Thymus (tissue), 11 donors: Measurements from ENCODE around the gene CLIC4. TPM values are rescaled to one million over a fixed set of nuclear protein-coding genes. Genes with fewer than 3 reads are reported as not detected.
"Not testable (repeated sequence)": the region's sequence is repeated elsewhere in the genome, so short reads cannot be mapped to it uniquely, and the experiment has no call there.

Experiments
- DNase-seq, 9 donors: peaks; one replicate each; pipeline ENCODE4 v3.0.0-alpha.2; 2013; ENCODE audit warnings: low spot score in 9 of 9, low read depth in 6 of 9, missing footprints in 1 of 9
- H3K27ac ChIP-seq, 2 donors: one replicate each; pipeline ENCODE4 v1.5.1; 2013; ENCODE audit warnings: control low read depth in 1 of 2, low read depth in 1 of 2, low read length in 1 of 2, mild to moderate bottlenecking in 1 of 2, moderate library complexity in 1 of 2
- H3K27me3 ChIP-seq, 2 donors: one replicate each; pipeline ENCODE4 v1.5.1; 2013; ENCODE audit warnings: low read length in 1 of 2; ENCODE audit not compliant: control insufficient read depth in 2 of 2, insufficient read depth in 1 of 2
- H3K36me3 ChIP-seq, 2 donors: one replicate each; pipeline ENCODE4 v1.5.1; 2013; ENCODE audit warnings: low read length in 1 of 2, mild to moderate bottlenecking in 1 of 2, moderate library complexity in 1 of 2; ENCODE audit not compliant: control insufficient read depth in 2 of 2, insufficient read depth in 2 of 2
- H3K4me1 ChIP-seq, 2 donors: one replicate each; pipeline ENCODE4 v1.5.1; 2013; ENCODE audit warnings: low read length in 2 of 2; ENCODE audit not compliant: control insufficient read depth in 2 of 2, insufficient read depth in 2 of 2
- H3K4me3 ChIP-seq, 2 donors: one replicate each; pipeline ENCODE4 v1.5.1; 2013; ENCODE audit warnings: low read length in 2 of 2, control low read depth in 1 of 2, mild to moderate bottlenecking in 1 of 2
- H3K9me3 ChIP-seq, 2 donors: one replicate each; pipeline ENCODE4 v1.5.1; 2013; ENCODE audit warnings: low read length in 1 of 2, mild to moderate bottlenecking in 1 of 2; ENCODE audit not compliant: control insufficient read depth in 2 of 2, insufficient read depth in 1 of 2
- WGBS: extraction: QIAGEN DNeasy Blood & Tissue Kit; methylation state at CpG from one replicate; pipeline ENCODE4 v1.1.7; 2013; 5-methylcytosine and 5-hydroxymethylcytosine counted together
- polyA plus RNA-seq: library from polyadenylated mRNA; stranded (reverse); fragments of 200-250 nt; gene quantifications from one replicate; pipeline ENCODE4 v1.2.3, GENCODE V29; 2013
- total RNA-seq: library from RNA; stranded (reverse); fragments of 120-200 nt; gene quantifications from one replicate; pipeline ENCODE4 v1.2.4, GENCODE V29; 2013
- donor health status: healthy.

The CLIC4 gene
- total and polyA plus RNA-seq, 2 donors: 29.9 to 96.5 TPM

- H3K27me3 ChIP-seq: no peaks in the 10 kb centered on the region
- H3K36me3 ChIP-seq: no peaks in the 10 kb centered on the region
- H3K9me3 ChIP-seq: no peaks in the 10 kb centered on the region
- no peak overlapping the region for H3K4me3 ChIP-seq
- H3K27ac ChIP-seq: no peak overlapping the region
- 87% methylated on average over 1 of the region's 1 CpG for WGBS
- no peaks in the 10 kb centered on the region for H3K4me1 ChIP-seq
- no peak for DNase-seq
Measured at GRCh38 chr1:24881034-24881433, 135.8 kb downstream of the CLIC4 start.

- H3K9me3 ChIP-seq: no peaks in the 10 kb centered on the region
- no peak overlapping the region for H3K4me3 ChIP-seq
- no peak for DNase-seq
- no peak overlapping the region for H3K27ac ChIP-seq
- H3K4me1 ChIP-seq: no peaks in the 10 kb centered on the region
- no peaks in the 10 kb centered on the region for H3K27me3 ChIP-seq
- H3K36me3 ChIP-seq: no peaks in the 10 kb centered on the region
Measured at GRCh38 chr1:24884751-24885150, 139.5 kb downstream of the CLIC4 start.

GRCh38 chr1:24886241-24886640 lies 141.0 kb downstream of the CLIC4 start:
- no peaks in the 10 kb centered on the region for H3K36me3 ChIP-seq
- DNase-seq: no peak
- no peaks in the 10 kb centered on the region for H3K27me3 ChIP-seq
- WGBS: 100% methylated on average over 1 of the region's 1 CpG
- no peak overlapping the region for H3K4me3 ChIP-seq
- H3K9me3 ChIP-seq: no peaks in the 10 kb centered on the region
- H3K27ac ChIP-seq: no peak overlapping the region
- H3K4me1 ChIP-seq: no peaks in the 10 kb centered on the region

- H3K36me3 ChIP-seq: no peaks in the 10 kb centered on the region
- no peaks in the 10 kb centered on the region for H3K27me3 ChIP-seq
- no peak overlapping the region for H3K27ac ChIP-seq
- 99% methylated on average over 9 of the region's 9 CpGs for WGBS
- H3K4me3 ChIP-seq: no peak overlapping the region
- H3K4me1 ChIP-seq: no peaks in the 10 kb centered on the region
- DNase-seq: no peak
- H3K9me3 ChIP-seq: peaks cover 0 to 8% of the 10 kb centered on the region in 2 donors
Measured at GRCh38 chr1:24888061-24888970, 143.1 kb downstream of the CLIC4 start.

GRCh38 chr1:24888971-24889676 lies 143.9 kb downstream of the CLIC4 start:
- Histone ChIP-seq H3K9me3 (peaks cover 0 to 8% of the 10 kb centered on the region in 2 donors), H3K27ac (no peak overlapping the region), H3K4me3 (no peak overlapping the region), H3K27me3 (no peaks in the 10 kb centered on the region), H3K36me3 (no peaks in the 10 kb centered on the region), H3K4me1 (no peaks in the 10 kb centered on the region)
- WGBS: 97% methylated on average over 4 of the region's 4 CpGs
- no peak for DNase-seq

GRCh38 chr1:24890887-24891286 lies 145.6 kb downstream of the CLIC4 start:
- Histone ChIP-seq H3K27ac (no peak overlapping the region), H3K4me1 (no peaks in the 10 kb centered on the region), H3K4me3 (no peak overlapping the region), H3K36me3 (no peaks in the 10 kb centered on the region), H3K9me3 (peaks cover 0 to 8% of the 10 kb centered on the region in 2 donors), H3K27me3 (no peaks in the 10 kb centered on the region)
- DNase-seq: no peak
- 92% methylated on average over 2 of the region's 2 CpGs for WGBS

- H3K27me3 ChIP-seq, H3K4me1 ChIP-seq, DNase-seq: not testable (repeated sequence)
Measured at GRCh38 chr1:24891367-24891766, 146.1 kb downstream of the CLIC4 start.

GRCh38 chr1:24892188-24893153 lies 147.2 kb downstream of the CLIC4 start:
- Histone ChIP-seq H3K4me3 (no peak overlapping the region), H3K4me1 (no peaks in the 10 kb centered on the region), H3K9me3 (peaks cover 0 to 8% of the 10 kb centered on the region in 2 donors), H3K27me3 (no peaks in the 10 kb centered on the region), H3K36me3 (no peaks in the 10 kb centered on the region), H3K27ac (no peak overlapping the region)
- no peak for DNase-seq
- 96% methylated on average over 1 of the region's 1 CpG for WGBS

More at GRCh38 chr1:24891367-24891766, 146.1 kb downstream of the CLIC4 start:
- H3K4me3 ChIP-seq, H3K27ac ChIP-seq, H3K9me3 ChIP-seq, H3K36me3 ChIP-seq: not testable (repeated sequence)
- 79% methylated on average over 1 of the region's 1 CpG for WGBS
